ENCODE data around the gene BABAM2.

The BABAM2 gene

GRCh38 chr2:28318023-28318422, 427.5 kb downstream of the BABAM2 start:
- Histone ChIP-seq H3K9me3 (replicated peaks; ENCODE audit: insufficient read depth, low read length) (no peaks in the 10 kb centered on the region), H4K20me1 (ENCODE audit: insufficient read depth, low read length) (no peaks in the 10 kb centered on the region), H2AFZ (ENCODE audit: low read length) (no peak overlapping the region), H3K9ac (ENCODE audit: low read length) (no peak overlapping the region), H3K79me2 (ENCODE audit: low read length) (no peaks in the 10 kb centered on the region), H3K9me2 (replicated peaks; ENCODE audit: insufficient read depth, low read length) (no peaks in the 10 kb centered on the region), H3K27me3 (replicated peaks; ENCODE audit: insufficient read depth, low read length) (no peaks in the 10 kb centered on the region), H3K27ac (ENCODE audit: low read length) (no peak overlapping the region), H3K36me3 (replicated peaks; ENCODE audit: insufficient read depth, low read length) (no peaks in the 10 kb centered on the region), H3K4me3 (ENCODE audit: low read length) (no peak overlapping the region), H3K4me1 (ENCODE audit: low read length) (no peaks in the 10 kb centered on the region), H3F3A (ENCODE audit: insufficient read depth, low read length) (no peaks in the 10 kb centered on the region), H3K4me2 (ENCODE audit: low read depth, low read length) (no peak overlapping the region)
- no peak for DNase-seq
- TF ChIP-seq CTCF (IDR thresholded peaks at IDR 0.05; ENCODE audit: low read length) (no peak), EZH2phosphoT487 (IDR thresholded peaks at IDR 0.05; ENCODE audit: low read length) (no peak), EZH2 (optimal IDR thresholded peaks at IDR 0.05; ENCODE audit: low read depth, low read length) (no peak)

- Histone ChIP-seq H3F3A (ENCODE audit: insufficient read depth, low read length) (no peaks in the 10 kb centered on the region), H3K27ac (ENCODE audit: low read length) (no peak overlapping the region), H3K79me2 (ENCODE audit: low read length) (no peaks in the 10 kb centered on the region), H3K27me3 (replicated peaks; ENCODE audit: insufficient read depth, low read length) (no peaks in the 10 kb centered on the region), H3K36me3 (replicated peaks; ENCODE audit: insufficient read depth, low read length) (no peaks in the 10 kb centered on the region), H3K9me3 (replicated peaks; ENCODE audit: insufficient read depth, low read length) (no peaks in the 10 kb centered on the region), H3K4me3 (ENCODE audit: low read length) (no peak overlapping the region), H3K9ac (ENCODE audit: low read length) (no peak overlapping the region), H2AFZ (ENCODE audit: low read length) (no peak overlapping the region), H4K20me1 (ENCODE audit: insufficient read depth, low read length) (no peaks in the 10 kb centered on the region), H3K4me1 (ENCODE audit: low read length) (no peaks in the 10 kb centered on the region), H3K4me2 (ENCODE audit: low read depth, low read length) (no peak overlapping the region), H3K9me2 (replicated peaks; ENCODE audit: insufficient read depth, low read length) (no peaks in the 10 kb centered on the region)
- DNase-seq = no peak
- TF ChIP-seq EZH2phosphoT487 (IDR thresholded peaks at IDR 0.05; ENCODE audit: low read length) = no peak
- no peak for TF ChIP-seq CTCF (IDR thresholded peaks at IDR 0.05; ENCODE audit: low read length)
- no peak for TF ChIP-seq EZH2 (optimal IDR thresholded peaks at IDR 0.05; ENCODE audit: low read depth, low read length)
Measured at GRCh38 chr2:28318462-28319117, 428.1 kb downstream of the BABAM2 start.

GRCh38 chr2:28319118-28320008, 428.8 kb downstream of the BABAM2 start:
- no peak overlapping the region for H2AFZ ChIP-seq (ENCODE audit: low read length)
- H3K9me2 ChIP-seq (replicated peaks; ENCODE audit: insufficient read depth, low read length) = no peaks in the 10 kb centered on the region
- no peaks in the 10 kb centered on the region for H3K9me3 ChIP-seq (replicated peaks; ENCODE audit: insufficient read depth, low read length)
- no peak for DNase-seq
- H3K79me2 ChIP-seq (ENCODE audit: low read length) = no peaks in the 10 kb centered on the region
- H3K9ac ChIP-seq (ENCODE audit: low read length) = no peak overlapping the region
- no peak overlapping the region for H3K4me3 ChIP-seq (ENCODE audit: low read length)
- TF ChIP-seq CTCF (IDR thresholded peaks at IDR 0.05; ENCODE audit: low read length) = no peak
- TF ChIP-seq EZH2phosphoT487 (IDR thresholded peaks at IDR 0.05; ENCODE audit: low read length) = no peak
- no peak for TF ChIP-seq EZH2 (optimal IDR thresholded peaks at IDR 0.05; ENCODE audit: low read depth, low read length)
- H3K27me3 ChIP-seq (replicated peaks; ENCODE audit: insufficient read depth, low read length) = no peaks in the 10 kb centered on the region
- H4K20me1 ChIP-seq (ENCODE audit: insufficient read depth, low read length) = no peaks in the 10 kb centered on the region
- no peak overlapping the region for H3K27ac ChIP-seq (ENCODE audit: low read length)
- no peaks in the 10 kb centered on the region for H3K36me3 ChIP-seq (replicated peaks; ENCODE audit: insufficient read depth, low read length)
- no peaks in the 10 kb centered on the region for H3K4me1 ChIP-seq (ENCODE audit: low read length)
- no peaks in the 10 kb centered on the region for H3F3A ChIP-seq (ENCODE audit: insufficient read depth, low read length)
- no peak overlapping the region for H3K4me2 ChIP-seq (ENCODE audit: low read depth, low read length)
